ENCODE measurements around the gene CORO2B. TPM values are rescaled to one million over a fixed set of nuclear protein-coding genes. Genes with fewer than 3 reads are reported as not detected.

Gene CORO2B
- total and polyA plus RNA-seq, 2 of the 4 experiments (the other 2 are of a cell fraction) = 9.3 to 39.3 TPM

DNA sequence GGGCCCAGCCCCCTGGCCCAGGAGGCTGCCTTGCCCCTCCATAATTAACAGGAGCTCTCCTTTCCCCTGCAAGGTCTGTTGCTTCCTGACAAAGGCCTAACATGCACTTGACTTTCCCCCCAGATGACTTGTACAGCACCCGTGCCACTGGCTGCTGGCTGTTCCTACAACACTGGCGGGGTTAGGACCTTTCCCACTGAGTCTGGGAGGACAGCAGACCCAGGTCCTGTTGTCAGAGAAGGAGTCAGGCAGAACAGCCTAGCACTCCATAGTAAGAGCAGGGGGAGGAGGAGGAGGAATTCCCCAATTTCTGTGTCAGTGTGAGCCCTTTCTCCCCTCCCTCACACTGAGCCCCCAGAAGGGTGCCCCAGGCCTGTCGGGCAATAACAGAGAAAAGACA is 99.2 kb downstream of the CORO2B start:
- Histone ChIP-seq H4K5ac (ENCODE audit: low read depth, low read length) (no peak overlapping the region), H2AK9ac (replicated peaks; ENCODE audit: low read depth, low read length, poor library complexity) (no peak overlapping the region), H3K27ac (ENCODE audit: insufficient read depth, low read length) (no peak overlapping the region), H2BK5ac (ENCODE audit: low read depth, low read length, poor library complexity, severe bottlenecking) (no peak overlapping the region), H4K91ac (ENCODE audit: insufficient read depth, low read depth, low read length) (no peak overlapping the region), H4K20me1 (ENCODE audit: insufficient read depth, low read length) (peaks cover 3% of the 10 kb centered on the region; the same call in 1 of the 2 replicates), H3K23ac (ENCODE audit: low read depth, low read length) (no peak overlapping the region), H3K79me1 (ENCODE audit: low read depth in 1 of 2, low read length in 2 of 2) (no peaks in the 10 kb centered on the region; a peak in 1 of 4 replicates), H3K36me3 (ENCODE audit: control insufficient read depth, insufficient read depth, low read length) (no peaks in the 10 kb centered on the region), H3K4me3 (ENCODE audit: insufficient read depth, low read depth, low read length) (no peak overlapping the region), H2BK120ac (ENCODE audit: low read depth, low read length) (no peak overlapping the region), H4K8ac (ENCODE audit: low read depth in 2 of 2, low read length in 2 of 2) (no peak overlapping the region), H3K18ac (ENCODE audit: low read depth, low read length) (no peak overlapping the region), H3K27me3 (ENCODE audit: control insufficient read depth, insufficient read depth, low read length) (no peaks in the 10 kb centered on the region), H3K9me1 (ENCODE audit: insufficient read depth, low read length) (no peaks in the 10 kb centered on the region), H2AFZ (replicated peaks; ENCODE audit: low read length, poor library complexity) (no peak overlapping the region), H2AK5ac (ENCODE audit: low read depth, low read length) (no peak overlapping the region), H2BK15ac (ENCODE audit: low read depth, low read length) (no peak overlapping the region), H3K4ac (ENCODE audit: low read depth, low read length) (no peak overlapping the region), H3K4me2 (ENCODE audit: low read depth, low read length) (no peak overlapping the region), H3K4me1 (ENCODE audit: control insufficient read depth, insufficient read depth, low read length) (no peaks in the 10 kb centered on the region), H3K9ac (ENCODE audit: low read depth, low read length) (no peak overlapping the region), H3K56ac (ENCODE audit: extremely low read depth, insufficient read depth, low read length) (no peak overlapping the region), H2BK20ac (ENCODE audit: low read depth, low read length) (no peak overlapping the region), H3K9me3 (ENCODE audit: control insufficient read depth, insufficient read depth, low read length) (no peaks in the 10 kb centered on the region), H3K14ac (replicated peaks; ENCODE audit: low read depth, low read length) (no peak overlapping the region)
- ChIA-PET CTCF (no interaction called here), POLR2A (ENCODE audit: unreplicated experiment) (no interaction called here)
- DNase-seq (no peak), ATAC-seq (ENCODE audit: low read depth) (no peak)
- dilution Hi-C loops (cut with HindIII; ENCODE audit: low sequenced_read_pairs, unreplicated experiment) = no loop called here
- no TSS peak for BruUV-seq (replicated peaks)
- TF ChIP-seq NFE2L2 (IDR thresholded peaks at IDR 0.05; ENCODE audit: low read depth, low read length) (no peak), USF2 (IDR thresholded peaks at IDR 0.05; ENCODE audit: low read depth, low read length) (no peak), CEBPB (IDR thresholded peaks at IDR 0.05; ENCODE audit: low read depth, low read length) (no peak), BHLHE40 (IDR thresholded peaks at IDR 0.05; ENCODE audit: low read depth, low read length) (no peak), POLR2A (IDR thresholded peaks at IDR 0.05; ENCODE audit: low read depth, low read length) (no peak), MAZ (IDR thresholded peaks at IDR 0.05; ENCODE audit: borderline replicate concordance, low read depth, low read length) (no peak), FOS (IDR thresholded peaks at IDR 0.05; ENCODE audit: low read depth, low read length) (no peak), RFX5 (IDR thresholded peaks at IDR 0.05; ENCODE audit: low read depth, low read length) (no peak), ELK1 (IDR thresholded peaks at IDR 0.05; ENCODE audit: borderline replicate concordance, low read depth, low read length) (no peak), CHD1 (IDR thresholded peaks at IDR 0.05; ENCODE audit: low read depth, low read length) (no peak), RAD21 (IDR thresholded peaks at IDR 0.05; ENCODE audit: low read length) (no peak)
- intact Hi-C loops (cut with micrococcal nuclease) = no loop called here
- WGBS, 2 experiments (ENCODE audit: extremely low coverage in 2 of 2, insufficient read length in 1 of 2) = no CpG with 5 or more reads among the region's 3 CpGs
- in situ Hi-C loops (cut with MboI; ENCODE audit: low sequenced_read_pairs) = no loop called here
